Prostate gland (tissue), 2 donors: ENCODE results near the gene CSMD2. TPM values are rescaled to one million over a fixed set of nuclear protein-coding genes. Genes with fewer than 3 reads are reported as not detected.
A peak's percentile ranks its signal among the peaks of the same experiment; 100 is the strongest.

Experiments
- DNase-seq: peaks from one replicate; pipeline ENCODE4 v3.0.0-alpha.2; 2019; ENCODE audit warnings: low spot score
- H3K27ac ChIP-seq, 2 donors: fragments of 200-600 bp; sonication (generic); 2 replicates each; pipeline ENCODE4 v1.5.1; 2017 to 2019
- H3K27me3 ChIP-seq: fragments of 200-600 bp; sonication (generic); replicated peaks from 2 replicates; pipeline ENCODE4 v1.5.1; 2019; ENCODE audit not compliant: insufficient read depth
- H3K36me3 ChIP-seq, 2 donors: fragments of 200-600 bp; sonication (generic); 1 replicate in 1 of 2; 2 replicates in 1 of 2; pipeline versions ENCODE4 v1.5.1 to v1.8.1; 2017 to 2019
- H3K4me1 ChIP-seq: fragments of 200-600 bp; sonication (generic); replicated peaks from 2 replicates; pipeline ENCODE4 v1.5.1; 2019
- H3K4me3 ChIP-seq, 2 donors: fragments of 200-600 bp; sonication (generic); 2 replicates each; pipeline ENCODE4 v1.5.1; 2017 to 2019
- H3K9me3 ChIP-seq: fragments of 200-600 bp; sonication (generic); 2 replicates; pipeline ENCODE4 v1.5.1; 2017
- CTCF ChIP-seq, 4 experiments: fragments of 200-600 bp in 2 of 4; fragments of 450-650 bp in 2 of 4; sonication (generic) in 2 of 4; IDR thresholded peaks; 1 replicate in 3 of 4; 2 replicates in 1 of 4; pipeline ENCODE4 v1.5.1; 2016 to 2019; ENCODE audit warnings: antibody characterized with exemption in 4 of 4, mild to moderate bottlenecking in 2 of 4, moderate library complexity in 2 of 4
- POLR2A ChIP-seq: fragments of 450-650 bp; IDR thresholded peaks from one replicate; pipeline ENCODE4 v1.6.1; 2016; ENCODE audit warnings: antibody characterized with exemption, mild to moderate bottlenecking
- POLR2AphosphoS5 ChIP-seq: sonication (generic); formaldehyde crosslinking; IDR thresholded peaks from one replicate; pipeline ENCODE4 v1.6.1; 2017; ENCODE audit warnings: antibody characterized with exemption
- WGBS: methylation state at CpG from one replicate; pipeline ENCODE4 v1.1.5; 2018; 5-methylcytosine and 5-hydroxymethylcytosine counted together
- intact Hi-C: fragments of 100-400 bp; cut with DNase I; formaldehyde crosslinking; loops from one replicate; pipeline ENCODE4 v1.14.2; 2022
- total RNA-seq, 2 donors: library from RNA; depleted of rRNA; stranded (reverse); fragments of >200 nt; gene quantifications; one replicate each; pipeline ENCODE4 v1.1.0, GENCODE V29; 2016

Gene CSMD2
- total RNA-seq, 2 donors from 2014 or later = 0.14 to 5.5 TPM

- H3K9me3 ChIP-seq = no peaks in the 10 kb centered on the region
- DNase-seq = peak; percentile 42
- intact Hi-C loops = no loop called here
These were observed 445.0 kb downstream of the CSMD2 start for GRCh38 chr1:33719771-33720670.

GRCh38 chr1:33719326-33719725 lies 445.7 kb downstream of the CSMD2 start:
- Histone ChIP-seq H3K27ac (no peak overlapping the region), H3K27me3 (no peaks in the 10 kb centered on the region), H3K9me3 (no peaks in the 10 kb centered on the region), H3K4me1 (no peaks in the 10 kb centered on the region), H3K36me3 (no peaks in the 10 kb centered on the region), H3K4me3 (no peak overlapping the region)
- DNase-seq = no peak
- WGBS = 66% methylated on average over 4 of the region's 4 CpGs
- no peak for TF ChIP-seq POLR2A
- TF ChIP-seq POLR2AphosphoS5 = no peak
- TF ChIP-seq CTCF (IDR thresholded peaks at IDR 0.05) = no peak
- intact Hi-C loops = no loop called here

More at GRCh38 chr1:33719771-33720670, 445.0 kb downstream of the CSMD2 start:
- WGBS = 47% methylated on average over 8 of the region's 8 CpGs
- TF ChIP-seq POLR2AphosphoS5 = peak; percentile 27
- TF ChIP-seq POLR2A = no peak
- Histone ChIP-seq H3K36me3 (no peaks in the 10 kb centered on the region), H3K4me3 (no peak overlapping the region), H3K4me1 (no peaks in the 10 kb centered on the region), H3K27ac (no peak overlapping the region), H3K27me3 (no peaks in the 10 kb centered on the region)

- DNase-seq = no peak
- no peak overlapping the region for H3K27ac ChIP-seq
- intact Hi-C loops = no loop called here
- H3K9me3 ChIP-seq = no peaks in the 10 kb centered on the region
- H3K4me3 ChIP-seq = no peak overlapping the region
- TF ChIP-seq POLR2A (no peak), POLR2AphosphoS5 (no peak), CTCF (IDR thresholded peaks at IDR 0.05) (no peak)
- H3K27me3 ChIP-seq = no peaks in the 10 kb centered on the region
- H3K4me1 ChIP-seq = no peaks in the 10 kb centered on the region
- H3K36me3 ChIP-seq = no peaks in the 10 kb centered on the region
- WGBS = 96% methylated on average over 3 of the region's 3 CpGs
These were observed 446.8 kb downstream of the CSMD2 start for GRCh38 chr1:33718186-33718585.

GRCh38 chr1:33716976-33717688 lies 447.9 kb downstream of the CSMD2 start:
- H3K27me3 ChIP-seq = no peaks in the 10 kb centered on the region
- no peak for DNase-seq
- intact Hi-C loops = no loop called here
- no peaks in the 10 kb centered on the region for H3K36me3 ChIP-seq
- H3K9me3 ChIP-seq = no peaks in the 10 kb centered on the region
- 78% methylated on average over 3 of the region's 3 CpGs for WGBS
- no peak overlapping the region for H3K27ac ChIP-seq
- no peak for TF ChIP-seq POLR2A
- no peaks in the 10 kb centered on the region for H3K4me1 ChIP-seq
- H3K4me3 ChIP-seq = no peak overlapping the region

- Histone ChIP-seq H3K36me3 (no peaks in the 10 kb centered on the region), H3K27ac (no peak overlapping the region), H3K4me1 (no peaks in the 10 kb centered on the region), H3K27me3 (no peaks in the 10 kb centered on the region), H3K9me3 (no peaks in the 10 kb centered on the region), H3K4me3 (no peak overlapping the region)
- 81% methylated on average over 7 of the region's 7 CpGs for WGBS
- DNase-seq = no peak
- intact Hi-C loops = no loop called here
- TF ChIP-seq POLR2AphosphoS5 (no peak), POLR2A (no peak), CTCF (IDR thresholded peaks at IDR 0.05) (no peak)
These were observed 449.7 kb downstream of the CSMD2 start for GRCh38 chr1:33715195-33715811.
